ENCODE results near the gene UNC93A. TPM values are rescaled to one million over a fixed set of nuclear protein-coding genes. Genes with fewer than 3 reads are reported as not detected.
"Not testable (repeated sequence)": the region's sequence is repeated elsewhere in the genome, so short reads cannot be mapped to it uniquely, and the experiment has no call there.

Gene UNC93A
- total and polyA plus RNA-seq, 9 of the 15 experiments (the other 6 are each of a cell fraction or from before 2014, with no cell fraction given), result not detected

- in situ Hi-C loops (cut with MboI); CTCF ChIA-PET (ENCODE audit: low intra/inter-chr PET ratio): not testable (repeated sequence)
- peak; percentile 18; the same call in 1 of the 3 replicates for ATAC-seq
Observed at GRCh38 chr6:167266057-167266829, 24.9 kb upstream of the UNC93A start.

GRCh38 chr6:167266830-167267555 is 24.1 kb upstream of the UNC93A start:
- BruUV-seq (replicated peaks), result no TSS peak
- no peak for TF ChIP-seq RREB1 (CRISPR knock-in tag; IDR thresholded peaks at IDR 0.05)
- no peak for TF ChIP-seq THRA (IDR thresholded peaks at IDR 0.05)
- TF ChIP-seq HDAC3 (IDR thresholded peaks at IDR 0.05; ENCODE audit: borderline replicate concordance, partially characterized antibody), result no peak
- no peak for TF ChIP-seq NFIC (IDR thresholded peaks at IDR 0.05)

More at GRCh38 chr6:167266057-167266829, 24.9 kb upstream of the UNC93A start:
- H3K4me3 ChIP-seq; BruUV-seq (replicated peaks); H3K4me2 ChIP-seq (ENCODE audit: insufficient read depth, low read length); POLR2A ChIA-PET; DNase-seq (ENCODE audit: extremely low read depth in 1 of 4, low spot score in 3 of 4); H3K79me2 ChIP-seq (ENCODE audit: control insufficient read depth, insufficient read depth, low read length); H3K4me1 ChIP-seq (replicated peaks in 1 of 2; ENCODE audit: control insufficient read depth in 2 of 2, insufficient read depth in 2 of 2, low read length in 2 of 2); H3K9ac ChIP-seq (ENCODE audit: insufficient read depth in 1 of 2, low read depth in 2 of 2, low read length in 2 of 2); H3K27ac ChIP-seq (ENCODE audit: extremely low read depth, low read depth, low read length); intact Hi-C loops (cut with micrococcal nuclease); H2AFZ ChIP-seq (ENCODE audit: low read depth, low read length); H4K20me1 ChIP-seq (replicated peaks; ENCODE audit: control insufficient read depth, insufficient read depth, low read length); H3K9me3 ChIP-seq (replicated peaks; ENCODE audit: control insufficient read depth, insufficient read depth, low read depth, low read length); H3K9me1 ChIP-seq (ENCODE audit: control insufficient read depth, insufficient read depth, low read length); H3K36me3 ChIP-seq (ENCODE audit: control insufficient read depth, insufficient read depth, low read length); TF ChIP-seq NR2C2 (CRISPR knock-in tag; IDR thresholded peaks at IDR 0.05): not testable (repeated sequence)
- H3K27me3 ChIP-seq (ENCODE audit: control insufficient read depth in 2 of 2, insufficient read depth in 2 of 2, low read length in 2 of 2), result peaks cover 11 to 32% of the 10 kb centered on the region in 2 experiments; a peak in 4 of 5 replicates
- 0 out of 2 replicates have a peak, but pooled peaks have one; percentile 31 for TF ChIP-seq NR2C2 (tag; IDR thresholded peaks at IDR 0.05)
- WGBS (ENCODE audit: insufficient coverage, low coverage, missing lambda C conversion rate), result 2% methylated on average over 4 of the region's 24 CpGs
- FAIRE-seq, result peak; percentile 52

More at GRCh38 chr6:167266830-167267555, 24.1 kb upstream of the UNC93A start:
- Histone ChIP-seq H3K27me3 (ENCODE audit: control insufficient read depth in 2 of 2, insufficient read depth in 2 of 2, low read length in 2 of 2) (peaks cover 11 to 34% of the 10 kb centered on the region in 2 experiments; a peak in 4 of 5 replicates), H3K4me3 (no peak overlapping the region), H3K9me3 (replicated peaks; ENCODE audit: control insufficient read depth, insufficient read depth, low read depth, low read length) (no peaks in the 10 kb centered on the region), H3K4me1 (replicated peaks in 1 of 2; ENCODE audit: control insufficient read depth in 2 of 2, insufficient read depth in 2 of 2, low read length in 2 of 2) (peaks cover 0 to 3% of the 10 kb centered on the region in 2 experiments; a peak in 1 of 5 replicates), H3K27ac (ENCODE audit: extremely low read depth, low read depth, low read length) (no peak overlapping the region), H2AFZ (ENCODE audit: low read depth, low read length) (no peak overlapping the region), H3K9me1 (ENCODE audit: control insufficient read depth, insufficient read depth, low read length) (no peaks in the 10 kb centered on the region), H3K4me2 (ENCODE audit: insufficient read depth, low read length) (no peak overlapping the region), H3K79me2 (ENCODE audit: control insufficient read depth, insufficient read depth, low read length) (no peaks in the 10 kb centered on the region), H4K20me1 (replicated peaks; ENCODE audit: control insufficient read depth, insufficient read depth, low read length) (no peaks in the 10 kb centered on the region), H3K36me3 (ENCODE audit: control insufficient read depth, insufficient read depth, low read length) (no peaks in the 10 kb centered on the region), H3K9ac (ENCODE audit: insufficient read depth in 1 of 2, low read depth in 2 of 2, low read length in 2 of 2) (no peak overlapping the region)
- POLR2A ChIA-PET, result no interaction called here
- in situ Hi-C loops (cut with MboI), result no loop called here
- CTCF ChIA-PET (ENCODE audit: low intra/inter-chr PET ratio), result no interaction called here
- DNase-seq (ENCODE audit: extremely low read depth in 1 of 4, low spot score in 3 of 4) (no peak), FAIRE-seq (no peak), ATAC-seq (peak; percentile 49)
- 11% methylated on average over 20 of the region's 21 CpGs for WGBS (ENCODE audit: insufficient coverage, low coverage, missing lambda C conversion rate)
- intact Hi-C loops (cut with micrococcal nuclease), result no loop called here
